BJ (cell line): ENCODE results near the gene DNAH7. TPM values are rescaled to one million over a fixed set of nuclear protein-coding genes. Genes with fewer than 3 reads are reported as not detected.

Experiments used
- CTCF ChIA-PET: fragments of 350-600 bp; formaldehyde crosslinking; extraction: SDS; loops from one replicate; lab custom pipeline; 2021; ENCODE audit warnings: antibody characterized with exemption, inconsistent platforms; lab: Yijun Ruan, JAX
- POLR2A ChIA-PET: fragments of 300-600 bp; sonication (Branson Sonifier 250); formaldehyde crosslinking; extraction: SDS; loops from one replicate; lab custom pipeline; 2021; ENCODE audit warnings: antibody characterized with exemption; lab: Charles Lee
- DNase-seq: peaks from one replicate; pipeline ENCODE4 v3.0.0-alpha.2; 2011; ENCODE audit warnings: low read depth
- H3K27me3 ChIP-seq: 2 replicates; pipeline ENCODE4 v1.6.0; 2011; ENCODE audit warnings: low read length; ENCODE audit not compliant: control insufficient read depth, insufficient read depth
- H3K36me3 ChIP-seq: 2 replicates; pipeline ENCODE4 v1.5.1; 2011; ENCODE audit warnings: low read length; ENCODE audit not compliant: control insufficient read depth, insufficient read depth
- H3K4me3 ChIP-seq: 2 replicates; pipeline ENCODE4 v1.5.1; 2011; ENCODE audit warnings: low read depth, mild to moderate bottlenecking, control low read depth, low read length
- CTCF ChIP-seq: IDR thresholded peaks from 2 replicates; pipeline ENCODE4 v1.5.1; 2011; ENCODE audit warnings: low read depth, mild to moderate bottlenecking, control low read depth, inconsistent platforms, low read length, moderate library complexity; ENCODE audit not compliant: insufficient read depth
- polyA plus RNA-seq: library from polyadenylated mRNA; depleted of rRNA; stranded (reverse); fragments of >200 nt; gene quantifications from 2 replicates; pipeline ENCODE4 v1.2.3, GENCODE V29; 2011

Gene DNAH7
- polyA plus RNA-seq, 1 experiment, result 0.15 TPM

DNA sequence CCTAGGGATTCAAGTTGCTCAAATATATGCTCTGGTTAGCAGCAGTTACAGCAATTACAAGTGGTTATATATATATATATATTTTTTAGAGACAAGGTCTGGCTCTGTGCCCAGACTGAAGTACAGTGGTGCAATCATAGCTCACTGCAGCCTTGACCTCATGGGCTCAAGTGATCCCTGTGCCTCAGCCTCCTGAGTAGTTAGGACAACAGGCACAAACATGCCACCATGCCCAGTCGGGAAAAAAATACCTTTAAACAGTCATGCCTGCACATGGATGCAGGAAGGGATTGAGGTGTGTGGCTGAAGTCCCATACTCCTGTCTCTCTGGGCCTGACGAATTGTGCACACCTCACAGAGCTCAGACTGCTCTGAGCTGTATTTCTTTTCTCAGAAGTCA is 19.6 kb upstream of the DNAH7 start:
- DNase-seq, result no peak
- TF ChIP-seq CTCF, result no peak
- Histone ChIP-seq H3K27me3 (no peaks in the 10 kb centered on the region), H3K4me3 (no peak overlapping the region), H3K36me3 (no peaks in the 10 kb centered on the region)
- CTCF ChIA-PET, result no interaction called here
- POLR2A ChIA-PET, result no interaction called here

DNA sequence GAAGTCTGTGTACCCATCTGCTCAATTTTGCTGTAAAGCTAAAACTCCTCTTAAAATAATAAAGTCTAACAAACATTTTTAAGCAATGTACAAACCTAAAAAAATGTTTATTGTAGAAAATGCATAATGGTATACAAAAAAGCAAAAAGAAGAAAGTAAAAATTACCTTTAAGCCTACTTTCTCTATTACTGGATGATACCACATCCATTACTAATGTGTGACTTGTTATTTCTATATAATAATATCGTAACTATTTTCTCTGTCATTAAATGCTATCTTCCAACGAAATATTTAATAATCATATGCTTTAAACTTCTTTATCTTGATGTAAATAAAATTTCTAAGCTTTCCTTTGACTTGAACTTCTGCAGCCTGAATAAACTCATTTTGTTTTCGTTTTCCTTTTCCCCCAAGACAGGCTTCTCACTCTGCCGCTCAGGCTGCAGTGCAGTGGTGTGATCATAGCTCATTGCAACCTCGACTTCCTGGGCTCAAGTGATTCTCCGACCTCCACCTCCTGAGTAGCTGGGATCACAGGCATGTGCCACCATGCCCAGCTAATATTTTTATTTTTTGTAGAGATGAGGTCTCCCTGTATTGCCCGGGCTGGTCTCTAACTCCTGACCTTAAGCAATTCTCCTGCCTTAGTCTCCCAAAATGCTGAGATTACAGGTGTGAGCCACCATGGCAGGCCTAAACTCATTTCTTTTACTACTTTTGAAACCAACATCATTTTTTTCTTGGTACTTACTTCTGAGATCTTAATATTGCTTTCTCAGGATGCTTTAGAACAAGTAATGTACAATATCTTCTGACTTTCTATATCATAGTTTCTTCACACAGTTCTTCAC is 18.1 kb upstream of the DNAH7 start:
- TF ChIP-seq CTCF, result no peak
- POLR2A ChIA-PET, result no interaction called here

DNA sequence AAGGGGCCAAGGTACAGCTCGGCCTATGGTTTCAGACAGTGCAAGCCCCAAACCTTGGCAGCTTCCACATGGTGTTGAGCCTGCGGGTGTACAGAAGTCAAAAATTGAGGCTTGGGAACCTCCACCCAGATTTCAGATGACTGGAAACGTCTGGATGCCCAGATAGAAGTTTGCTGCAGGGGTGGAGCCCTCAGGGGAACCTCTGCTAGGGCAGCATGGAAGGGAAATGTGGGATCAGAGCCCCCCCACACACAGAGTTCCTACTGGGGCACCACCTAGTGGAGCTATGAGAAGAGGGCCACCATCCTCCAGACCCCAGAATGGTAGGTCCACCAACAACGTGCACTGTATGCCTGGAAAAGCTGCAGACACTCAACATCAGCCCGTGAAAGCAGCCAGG is 15.0 kb upstream of the DNAH7 start:
- H3K36me3 ChIP-seq, result no peaks in the 10 kb centered on the region
- H3K4me3 ChIP-seq, result no peak overlapping the region
- TF ChIP-seq CTCF, result no peak
- CTCF ChIA-PET, result no interaction called here
- no peak for DNase-seq
- POLR2A ChIA-PET, result no interaction called here
- H3K27me3 ChIP-seq, result no peaks in the 10 kb centered on the region

More for the DNA sequence above, 18.1 kb upstream of the DNAH7 start:
- Histone ChIP-seq H3K27me3 (no peaks in the 10 kb centered on the region), H3K4me3 (no peak overlapping the region), H3K36me3 (no peaks in the 10 kb centered on the region)
- no peak for DNase-seq
- CTCF ChIA-PET, result interaction anchor here (0.6 kb wide), 1 partner anchor 202 kb away, joined by 3 read pairs; no protein-coding TSS in a partner anchor

DNA sequence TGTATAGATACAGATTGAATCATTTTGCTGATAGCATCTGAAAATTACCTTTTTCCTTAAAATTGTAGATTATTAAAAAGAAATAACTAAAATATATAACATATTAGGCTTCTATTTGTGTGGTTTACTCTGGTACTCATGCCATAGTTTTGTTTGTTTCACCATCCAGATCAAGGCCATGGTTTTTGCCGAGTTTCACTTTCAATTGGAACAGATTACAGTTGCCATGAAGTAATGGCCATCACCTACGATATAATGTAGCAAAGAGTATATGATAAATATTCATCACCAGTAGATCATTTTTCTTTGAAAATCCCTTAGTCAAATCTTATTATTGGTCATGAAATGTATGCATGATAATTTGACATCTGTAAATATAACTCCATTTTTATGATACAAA is 11.9 kb upstream of the DNAH7 start:
- no peak for TF ChIP-seq CTCF
- DNase-seq, result no peak
- H3K27me3 ChIP-seq, result no peaks in the 10 kb centered on the region
- ChIA-PET CTCF (interaction anchor here (5.6 kb wide), 1 partner anchor 196 kb away, joined by 46 read pairs; no protein-coding TSS in a partner anchor), POLR2A (no interaction called here)
- no peak overlapping the region for H3K4me3 ChIP-seq
- H3K36me3 ChIP-seq, result no peaks in the 10 kb centered on the region

GRCh38 chr2:196079052-196079451 is 10.4 kb upstream of the DNAH7 start:
- no peak for TF ChIP-seq CTCF
- Histone ChIP-seq H3K36me3 (no peaks in the 10 kb centered on the region), H3K27me3 (no peaks in the 10 kb centered on the region), H3K4me3 (no peak overlapping the region)
- ChIA-PET POLR2A (no interaction called here), CTCF (interaction anchor here (0.6 to 5.6 kb wide), 27 partner anchors 11 to 759 kb away, joined by 3 to 56 read pairs (median 4); partner anchors contain the start of genes DNAH7 and STK17B)
- peak; percentile 48 for DNase-seq
